OCI-LY1 (cell line): Measurements from ENCODE around the gene ADAMTS14.

Experiments used
- H2AFZ ChIP-seq: fragments of 200-600 bp; sonication (generic), shearing (Covaris generic); 2 replicates; pipeline ENCODE4 v1.6.0; 2014; ENCODE audit warnings: antibody characterized with exemption, mild to moderate bottlenecking, low read length
- H3F3A ChIP-seq: fragments of 200-600 bp; sonication (generic), shearing (Covaris generic); 2 replicates; pipeline ENCODE4 v1.6.0; 2014; ENCODE audit warnings: mild to moderate bottlenecking, antibody characterized with exemption, low read length, moderate library complexity; ENCODE audit not compliant: insufficient read depth
- H3K27ac ChIP-seq: fragments of 200-600 bp; sonication (generic); 2 replicates; pipeline ENCODE4 v1.5.1; 2014; ENCODE audit warnings: low read length, mixed run types, mild to moderate bottlenecking, low read depth; ENCODE audit not compliant: poor library complexity, severe bottlenecking
- H3K27me3 ChIP-seq: fragments of 200-600 bp; sonication (generic); 2 replicates; pipeline ENCODE4 v1.6.0; 2014; ENCODE audit warnings: antibody characterized with exemption, mild to moderate bottlenecking, low read length, moderate library complexity; ENCODE audit not compliant: insufficient read depth
- H3K36me3 ChIP-seq: fragments of 200-600 bp; sonication (generic); 2 replicates; pipeline ENCODE4 v1.6.1; 2014; ENCODE audit warnings: mild to moderate bottlenecking, antibody characterized with exemption, low read length, moderate library complexity, mixed read lengths; ENCODE audit not compliant: insufficient read depth
- H3K4me1 ChIP-seq: fragments of 200-600 bp; sonication (generic); 2 replicates; pipeline ENCODE4 v1.5.1; 2014; ENCODE audit warnings: mild to moderate bottlenecking, low read length, moderate library complexity; ENCODE audit not compliant: insufficient read depth, severe bottlenecking
- H3K4me2 ChIP-seq: fragments of 200-600 bp; sonication (generic), shearing (Covaris generic); 2 replicates; pipeline ENCODE4 v1.6.1; 2014; ENCODE audit warnings: low read length
- H3K4me3 ChIP-seq: fragments of 200-600 bp; sonication (generic); 2 replicates; pipeline ENCODE4 v1.5.1; 2014; ENCODE audit warnings: low read length, low read depth, mild to moderate bottlenecking, mixed read lengths; ENCODE audit not compliant: poor library complexity, severe bottlenecking
- H3K79me2 ChIP-seq: fragments of 200-600 bp; shearing (Covaris generic); 2 replicates; pipeline ENCODE4 v1.6.1; 2016; ENCODE audit warnings: mixed run types, low read length, mixed read lengths; ENCODE audit not compliant: insufficient read depth
- H3K9ac ChIP-seq: fragments of 200-600 bp; sonication (generic), shearing (Covaris generic); 2 replicates; pipeline ENCODE4 v1.6.1; 2014; ENCODE audit warnings: mild to moderate bottlenecking, low read length, mixed read lengths
- H3K9me2 ChIP-seq: fragments of 200-600 bp; sonication (generic), shearing (Covaris generic); 2 replicates; pipeline ENCODE4 v1.6.1; 2014; ENCODE audit warnings: low read depth, mild to moderate bottlenecking, low read length, mixed read lengths
- H3K9me3 ChIP-seq: fragments of 200-600 bp; shearing (Covaris generic); 2 replicates; pipeline ENCODE4 v1.6.1; 2014; ENCODE audit warnings: low read length, mixed read lengths
- H4K20me1 ChIP-seq: fragments of 200-600 bp; sonication (generic), shearing (Covaris generic); 2 replicates; pipeline ENCODE4 v1.6.0; 2016; ENCODE audit warnings: mild to moderate bottlenecking, low read length; ENCODE audit not compliant: insufficient read depth
- CTCF ChIP-seq: fragments of 200-600 bp; sonication (generic), shearing (Covaris generic); IDR thresholded peaks from 2 replicates; pipeline ENCODE4 v1.5.1; 2017; ENCODE audit warnings: mild to moderate bottlenecking, antibody characterized with exemption, low read length, moderate library complexity, mixed read lengths
- EZH2 ChIP-seq: fragments of 200-600 bp; sonication (generic), shearing (Covaris generic); IDR thresholded peaks from 2 replicates; pipeline ENCODE4 v1.8.0; 2017; ENCODE audit warnings: borderline replicate concordance, mixed run types, mild to moderate bottlenecking, antibody characterized with exemption, low read length, moderate library complexity, mixed read lengths

Gene ADAMTS14

GRCh38 chr10:70779511-70780369 lies 107.4 kb downstream of the ADAMTS14 start:
- peaks cover 6% of the 10 kb centered on the region; the same call in 1 of the 2 replicates for H3K27me3 ChIP-seq
- no peak for TF ChIP-seq EZH2
- TF ChIP-seq CTCF, result no peak
- no peaks in the 10 kb centered on the region for H3F3A ChIP-seq
- no peaks in the 10 kb centered on the region for H3K36me3 ChIP-seq
- no peak overlapping the region for H2AFZ ChIP-seq
- no peaks in the 10 kb centered on the region for H3K4me1 ChIP-seq
- no peaks in the 10 kb centered on the region for H3K9me3 ChIP-seq
- H3K4me2 ChIP-seq, result no peak overlapping the region
- no peaks in the 10 kb centered on the region for H3K79me2 ChIP-seq
- no peak overlapping the region for H3K27ac ChIP-seq
- H3K4me3 ChIP-seq, result no peak overlapping the region
- no peaks in the 10 kb centered on the region for H4K20me1 ChIP-seq
- H3K9ac ChIP-seq, result no peak overlapping the region
- no peaks in the 10 kb centered on the region for H3K9me2 ChIP-seq

GRCh38 chr10:70780370-70780760 lies 108.1 kb downstream of the ADAMTS14 start:
- no peak overlapping the region for H3K4me3 ChIP-seq
- no peaks in the 10 kb centered on the region for H3K79me2 ChIP-seq
- H3K9me3 ChIP-seq, result no peaks in the 10 kb centered on the region
- H3K4me2 ChIP-seq, result no peak overlapping the region
- no peaks in the 10 kb centered on the region for H3K36me3 ChIP-seq
- no peaks in the 10 kb centered on the region for H3K4me1 ChIP-seq
- no peak overlapping the region for H3K9ac ChIP-seq
- no peak overlapping the region for H2AFZ ChIP-seq
- no peaks in the 10 kb centered on the region for H4K20me1 ChIP-seq
- H3K27me3 ChIP-seq, result peaks cover 6% of the 10 kb centered on the region; the same call in 1 of the 2 replicates
- no peaks in the 10 kb centered on the region for H3K9me2 ChIP-seq
- no peaks in the 10 kb centered on the region for H3F3A ChIP-seq
- H3K27ac ChIP-seq, result no peak overlapping the region
- TF ChIP-seq CTCF (no peak), EZH2 (no peak)

- Histone ChIP-seq H3K36me3 (no peaks in the 10 kb centered on the region), H3F3A (no peaks in the 10 kb centered on the region), H3K4me3 (no peak overlapping the region), H3K4me1 (no peaks in the 10 kb centered on the region), H3K27me3 (peaks cover 6% of the 10 kb centered on the region; the same call in 1 of the 2 replicates), H3K9me3 (no peaks in the 10 kb centered on the region), H3K27ac (no peak overlapping the region), H2AFZ (no peak overlapping the region), H3K79me2 (no peaks in the 10 kb centered on the region), H4K20me1 (no peaks in the 10 kb centered on the region), H3K9me2 (no peaks in the 10 kb centered on the region), H3K9ac (no peak overlapping the region), H3K4me2 (no peak overlapping the region)
- TF ChIP-seq CTCF, result no peak
Observed at GRCh38 chr10:70780772-70781171, 108.5 kb downstream of the ADAMTS14 start.
